Activated naive CD4-positive, alpha-beta T cell treated with Interleukin-2 at 50 U/mL for 16 hours (primary cell): ENCODE measurements around the gene LRIG3.
"Not testable (repeated sequence)": the region's sequence is repeated elsewhere in the genome, so short reads cannot be mapped to it uniquely, and the experiment has no call there.

Source experiments
- DNase-seq: peaks from one replicate; pipeline ENCODE4 v3.0.0-alpha.2; 2020

Gene LRIG3

DNA sequence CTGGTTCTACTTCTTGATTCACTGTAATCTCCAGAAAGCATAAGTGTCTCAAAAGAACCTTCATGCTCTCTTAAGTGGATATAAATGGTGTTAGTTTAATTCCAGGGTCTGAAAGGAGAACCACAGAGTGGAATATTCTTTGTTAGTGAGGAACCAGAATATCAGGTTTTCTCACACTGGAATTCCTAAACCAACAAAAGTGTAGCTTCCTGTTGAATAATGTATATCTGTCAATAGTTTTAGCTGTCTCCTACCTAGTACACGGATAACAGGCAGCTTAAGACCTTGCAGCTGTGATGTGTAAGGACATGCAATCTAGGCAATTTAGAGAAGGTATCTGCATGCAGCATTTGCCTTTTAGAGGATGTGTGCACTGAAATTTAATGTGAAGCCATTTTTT is 24.0 kb downstream of the LRIG3 start:
- no peak for DNase-seq

DNA sequence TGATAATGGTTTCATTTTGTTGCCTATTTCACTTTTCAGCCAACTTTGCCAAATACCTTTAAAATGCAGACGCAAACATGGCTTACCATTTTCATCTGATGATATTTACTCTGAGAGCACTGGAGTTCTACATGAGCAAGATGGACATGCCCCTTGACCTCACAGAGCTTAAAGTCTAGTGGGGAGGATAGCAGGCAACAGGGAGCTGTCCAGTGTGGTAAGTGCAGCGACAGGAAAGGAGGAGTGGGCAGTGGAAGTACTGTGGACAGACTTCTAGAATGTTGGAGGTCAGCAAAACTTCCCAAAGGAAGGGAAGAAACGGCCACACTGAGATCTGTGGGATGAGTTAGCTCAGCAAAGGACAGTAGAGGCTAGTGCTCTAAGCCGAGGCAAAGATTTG is 25.3 kb downstream of the LRIG3 start:
- DNase-seq = no peak

DNA sequence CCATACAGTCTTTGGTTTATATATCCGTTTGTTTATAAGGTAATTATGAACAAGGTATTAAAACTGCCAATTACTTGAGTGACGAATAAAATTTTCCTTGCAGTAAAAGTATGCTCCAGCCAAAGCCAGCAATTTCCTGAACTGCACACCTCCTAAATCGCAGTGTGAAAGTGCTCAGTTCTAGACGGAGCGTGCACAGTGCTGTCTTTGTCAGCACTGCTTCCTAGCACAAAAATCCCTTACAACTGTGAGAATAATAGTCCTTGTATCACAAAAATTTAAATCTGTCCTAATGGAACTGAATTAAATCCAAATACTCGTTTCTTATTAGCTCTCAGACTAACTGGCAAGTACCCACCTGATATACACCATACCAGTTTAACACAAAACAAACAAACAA is 26.3 kb downstream of the LRIG3 start:
- DNase-seq = no peak

DNA sequence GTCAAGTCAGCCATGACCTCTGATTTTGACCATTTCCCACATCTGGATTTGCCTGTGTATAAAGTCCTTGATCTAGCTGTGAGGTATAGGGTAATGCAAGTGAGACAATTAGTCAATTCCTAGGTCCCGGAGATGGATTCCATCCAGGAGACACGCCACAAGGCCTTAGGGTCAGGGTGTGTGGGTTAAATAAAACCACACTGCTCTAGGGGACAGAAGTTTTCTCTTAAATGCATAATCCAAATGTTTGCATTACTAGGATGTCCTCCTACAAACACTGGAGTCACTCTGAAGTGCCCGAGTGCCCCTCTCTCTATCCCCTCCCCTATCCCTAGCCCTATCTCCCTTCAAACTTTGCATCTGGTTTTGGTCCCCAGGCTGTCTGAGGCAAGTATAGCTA is 26.8 kb downstream of the LRIG3 start:
- no peak for DNase-seq

DNA sequence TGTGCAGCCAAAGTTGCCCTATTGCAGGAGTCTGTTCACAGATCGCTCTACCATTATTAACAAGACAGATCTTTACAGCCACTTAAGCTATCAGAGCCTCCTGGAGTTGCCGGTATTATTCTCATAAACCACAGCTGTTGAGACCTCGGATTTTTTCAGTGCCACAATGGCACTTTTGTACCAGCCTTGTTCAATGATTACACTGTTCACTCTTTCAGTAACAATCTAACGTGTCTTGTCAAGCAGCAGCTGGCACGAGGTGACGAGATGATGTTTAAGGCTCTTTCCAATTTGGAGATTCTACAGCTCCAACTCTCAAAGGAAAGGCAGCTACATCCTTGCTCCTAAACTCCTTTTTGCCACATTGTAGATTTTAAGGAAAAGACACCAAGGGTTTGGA is 30.7 kb downstream of the LRIG3 start:
- no peak for DNase-seq

DNA sequence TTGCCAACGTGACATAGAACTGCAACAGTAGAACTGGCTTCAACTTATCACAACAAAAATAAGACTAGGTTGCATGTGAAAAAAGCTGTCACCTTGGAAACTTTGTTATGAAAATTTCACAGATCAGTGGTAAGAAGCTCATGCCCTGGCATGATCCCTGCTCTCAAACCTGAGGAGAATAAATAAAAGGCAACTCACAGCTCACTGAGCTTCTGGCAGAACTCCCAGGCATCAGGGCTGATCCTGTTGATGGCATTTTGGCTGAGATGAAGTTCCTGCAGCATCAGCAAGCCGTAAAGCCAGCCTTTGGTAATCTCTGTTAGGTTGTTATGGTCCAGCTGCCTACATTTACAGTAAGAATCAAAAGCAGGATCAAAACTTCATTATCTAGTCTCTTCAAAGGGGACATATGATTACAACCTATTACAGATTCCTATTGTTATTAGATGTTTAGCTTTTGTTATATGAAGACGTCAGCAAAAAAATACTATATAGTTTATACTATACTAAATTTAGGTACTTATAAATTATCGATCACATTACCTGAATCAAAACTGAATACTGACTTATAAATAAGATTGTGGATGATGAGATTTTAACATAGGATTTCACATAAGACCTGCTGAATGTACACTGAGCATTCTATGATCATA is 32.0 kb downstream of the LRIG3 start:
- DNase-seq = no peak

DNA sequence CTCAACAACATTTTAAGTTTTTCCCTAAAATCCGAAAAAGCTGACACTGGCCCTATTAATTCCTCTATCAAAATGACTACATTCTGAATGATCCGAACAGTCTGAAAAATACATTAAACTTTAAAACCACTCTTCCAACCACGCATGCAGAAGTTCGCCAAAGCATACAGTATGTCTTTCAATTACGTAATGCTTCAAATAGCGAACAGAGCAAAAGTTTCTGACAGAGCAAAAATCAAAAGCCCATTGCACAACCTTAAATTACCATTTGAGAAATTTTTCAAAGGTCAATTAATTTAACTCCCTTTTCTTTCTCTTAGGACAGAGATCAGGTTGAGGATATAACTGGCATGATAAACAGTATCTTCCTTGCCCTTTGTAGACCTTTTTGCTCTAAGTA is 33.2 kb downstream of the LRIG3 start:
- no peak for DNase-seq

DNA sequence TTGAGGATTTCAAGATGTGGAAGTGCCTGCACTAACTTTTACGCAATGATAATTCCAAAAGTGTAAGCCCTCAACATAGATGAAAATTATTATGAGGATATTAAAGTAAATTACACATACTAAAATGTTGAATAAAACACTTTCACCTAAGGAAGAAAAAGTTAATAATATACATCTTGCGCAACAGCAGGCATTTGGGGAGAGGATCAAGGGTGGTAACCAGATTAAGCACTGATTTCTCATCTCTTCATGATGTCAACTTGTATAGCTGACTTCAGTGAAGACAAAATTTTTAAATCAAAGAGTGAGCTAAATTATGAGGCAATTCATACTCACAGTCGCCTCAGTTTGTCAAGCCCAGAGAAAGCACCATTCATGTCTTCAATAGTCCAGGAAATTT is 33.8 kb downstream of the LRIG3 start:
- no peak for DNase-seq

DNA sequence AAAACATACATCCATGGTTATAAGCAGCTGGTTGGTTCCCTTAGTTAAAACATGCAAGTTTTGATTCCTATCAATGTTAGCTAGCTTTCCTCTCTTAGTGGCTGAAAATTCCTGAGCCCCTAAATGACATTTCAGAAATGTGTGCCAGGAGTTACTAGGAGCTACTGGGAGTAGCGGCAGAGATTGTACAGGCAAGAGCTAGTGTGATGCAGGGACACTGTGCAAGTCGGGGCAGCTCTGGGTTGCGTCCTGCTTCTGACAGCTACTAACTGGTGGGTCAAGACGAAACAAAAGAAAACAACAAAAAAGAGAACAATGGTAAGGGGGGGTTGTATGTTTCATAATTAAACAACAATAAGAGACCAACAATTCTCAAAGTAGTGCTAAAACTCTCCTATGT is 35.4 kb downstream of the LRIG3 start:
- no peak for DNase-seq

DNA sequence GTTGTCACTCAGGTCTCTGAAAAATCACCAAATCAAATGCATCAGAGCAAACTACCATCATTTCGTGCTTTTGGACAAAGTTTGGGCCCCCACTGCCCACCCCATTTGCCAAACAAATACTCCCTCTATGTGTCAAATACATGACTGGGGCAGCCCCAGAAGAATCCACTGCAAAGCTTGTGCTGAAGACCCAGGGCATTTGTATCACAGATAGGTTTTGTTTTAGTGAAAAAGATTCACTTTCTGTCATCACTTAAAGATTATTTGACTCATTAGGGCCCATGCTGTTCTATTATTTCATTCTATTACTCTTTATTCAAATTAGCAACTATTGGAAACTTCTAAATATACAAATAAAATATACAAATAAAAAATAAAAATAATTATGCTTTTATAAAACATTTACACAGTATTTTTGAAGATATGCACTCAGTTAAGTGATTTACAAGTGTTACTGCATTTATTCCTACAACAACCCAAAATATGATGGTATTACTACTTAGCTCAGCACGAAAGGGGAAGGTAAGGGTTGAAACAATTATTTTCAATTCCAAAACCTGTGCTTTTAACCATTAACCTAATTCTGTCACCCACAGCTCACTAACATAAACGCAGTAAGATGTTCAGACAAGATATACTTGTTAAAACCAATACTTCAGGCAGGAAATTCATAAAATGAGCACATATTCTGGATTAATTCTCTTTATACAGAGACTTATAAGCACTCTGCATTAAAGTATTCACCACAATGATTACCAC is 36.5 kb downstream of the LRIG3 start:
- no peak for DNase-seq

DNA sequence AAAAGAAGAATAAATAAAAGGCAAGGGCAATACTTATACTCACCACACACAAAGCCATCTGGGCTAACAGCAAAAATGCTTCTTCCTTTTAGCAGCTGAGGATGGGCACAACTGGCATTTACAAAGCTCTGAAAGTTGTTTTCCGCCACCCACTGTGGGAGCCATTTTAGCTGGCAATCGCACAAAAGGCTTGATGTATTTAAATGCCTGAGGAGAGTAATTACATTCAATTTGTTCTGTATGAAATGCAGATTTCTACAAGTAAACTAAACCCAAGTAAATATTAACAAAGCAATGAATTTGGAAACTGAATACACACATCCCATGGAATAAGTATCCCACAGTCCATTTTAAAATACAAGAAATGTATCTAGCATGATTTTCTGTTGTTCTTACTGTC is 37.5 kb downstream of the LRIG3 start:
- no peak for DNase-seq

DNA sequence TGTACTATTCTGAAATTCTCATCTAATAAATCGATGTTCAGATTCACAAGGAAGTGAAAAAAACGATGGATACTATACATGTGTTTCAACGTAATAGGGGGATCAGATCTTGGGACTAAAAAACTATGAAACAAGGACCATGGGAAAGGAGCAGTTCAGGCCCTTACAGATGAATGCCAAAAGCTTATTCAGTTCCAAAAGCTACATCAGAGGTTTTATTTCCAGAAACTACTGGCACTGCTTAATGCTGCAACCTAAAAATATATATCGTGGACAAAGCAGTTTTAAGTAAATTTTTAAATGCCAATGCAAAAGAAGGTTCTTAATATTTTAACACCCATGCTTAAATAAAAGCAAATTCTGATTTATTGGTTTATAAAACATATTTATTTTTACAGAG is 38.5 kb downstream of the LRIG3 start:
- DNase-seq = no peak

DNA sequence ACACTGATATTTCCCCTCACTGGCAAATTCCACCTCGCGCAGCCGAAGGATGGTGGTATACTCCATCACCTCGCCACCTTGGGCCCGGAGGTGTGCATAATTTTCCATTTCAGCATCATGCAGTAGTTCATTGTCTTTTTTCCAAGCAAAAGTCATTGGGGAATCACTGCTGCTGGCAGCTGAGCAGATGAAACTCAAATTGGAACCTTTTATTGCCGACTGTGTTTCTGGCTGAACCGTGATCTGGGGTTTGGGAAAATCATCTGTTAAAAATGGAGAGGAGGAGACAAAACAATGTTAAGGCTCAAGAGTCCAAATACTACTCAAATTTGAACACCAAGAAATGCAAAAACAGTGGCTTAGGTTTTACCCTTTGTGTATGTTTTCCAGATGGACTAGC is 39.7 kb downstream of the LRIG3 start:
- no peak for DNase-seq

DNA sequence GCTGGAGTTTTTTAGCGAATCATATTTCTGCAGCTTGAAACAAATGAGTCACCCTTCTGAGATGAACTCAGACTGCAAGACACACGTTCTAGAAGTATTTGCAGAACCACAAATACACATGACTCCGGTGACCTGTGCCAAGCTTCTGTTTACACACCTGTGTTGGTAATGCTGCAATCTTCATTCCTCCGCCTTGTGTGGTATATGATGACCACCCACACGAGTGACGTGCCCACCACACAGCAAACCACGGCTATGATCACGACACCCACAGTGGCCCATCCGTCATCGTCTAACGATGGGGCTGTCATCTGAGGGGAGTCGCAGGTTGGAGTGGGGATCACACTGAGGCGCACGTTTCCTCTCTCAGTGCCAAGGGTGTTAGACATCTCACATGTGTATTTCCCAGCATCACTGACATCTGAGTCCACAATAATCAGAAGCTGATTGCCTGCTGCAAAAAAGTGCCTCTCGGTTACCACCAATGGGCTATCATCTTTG is 43.0 kb downstream of the LRIG3 start:
- no peak for DNase-seq

DNA sequence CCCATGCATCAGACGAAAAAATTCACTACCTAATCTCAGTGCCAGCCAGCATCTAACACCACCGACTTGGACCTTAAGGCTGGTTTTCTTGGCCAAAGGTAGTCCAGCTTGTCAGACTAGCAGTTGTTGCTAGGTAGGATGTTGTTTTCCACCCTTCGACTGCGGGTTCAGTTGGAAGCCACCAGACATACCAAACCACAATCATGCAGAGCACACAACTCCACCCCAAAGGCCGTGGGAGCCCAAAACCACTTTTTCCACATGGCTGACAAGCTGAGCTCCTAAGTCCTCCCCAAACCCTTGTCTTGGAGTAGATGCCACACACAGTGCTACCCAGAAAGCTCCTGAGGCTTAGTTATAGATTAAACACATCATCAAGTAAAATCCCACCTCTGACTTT is 46.8 kb downstream of the LRIG3 start:
- no peak for DNase-seq

DNA sequence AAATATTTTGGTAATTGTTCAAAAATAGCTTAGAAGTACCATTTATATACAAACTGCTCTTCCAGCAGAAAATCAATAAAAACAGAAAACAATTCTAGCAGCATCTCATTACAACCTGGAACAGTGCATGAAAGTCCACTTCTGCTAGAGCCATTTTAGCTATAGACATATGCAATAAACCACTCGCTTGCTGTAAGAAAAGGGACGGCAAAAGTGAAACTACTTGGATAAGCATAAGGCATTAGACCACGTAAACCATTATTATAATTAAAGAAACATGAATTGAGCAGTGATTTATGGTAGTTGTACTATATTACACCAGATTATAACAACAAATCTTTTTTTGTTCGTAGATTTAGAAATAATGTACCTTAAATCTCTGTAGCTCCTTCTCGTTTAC is 48.7 kb downstream of the LRIG3 start:
- DNase-seq = no peak

DNA sequence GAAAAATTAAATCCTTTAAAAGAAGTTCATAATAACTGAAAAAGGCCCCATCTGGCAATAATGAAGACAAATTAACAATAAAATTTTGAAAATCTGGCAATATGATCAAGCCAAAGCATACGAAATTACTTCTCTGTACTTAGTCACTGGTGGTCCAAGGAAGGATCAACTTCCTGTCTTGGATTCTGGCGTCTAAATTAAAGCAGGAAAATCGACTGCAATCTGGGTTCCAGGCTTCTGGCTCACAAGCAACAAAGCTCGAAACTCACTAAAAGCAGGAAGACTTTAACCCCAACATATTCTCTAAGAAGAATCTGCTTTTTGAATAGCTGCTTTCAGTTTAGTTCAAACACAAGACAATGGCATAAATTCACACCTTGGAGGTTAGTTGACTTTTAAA is 49.7 kb downstream of the LRIG3 start:
- no peak for DNase-seq

DNA sequence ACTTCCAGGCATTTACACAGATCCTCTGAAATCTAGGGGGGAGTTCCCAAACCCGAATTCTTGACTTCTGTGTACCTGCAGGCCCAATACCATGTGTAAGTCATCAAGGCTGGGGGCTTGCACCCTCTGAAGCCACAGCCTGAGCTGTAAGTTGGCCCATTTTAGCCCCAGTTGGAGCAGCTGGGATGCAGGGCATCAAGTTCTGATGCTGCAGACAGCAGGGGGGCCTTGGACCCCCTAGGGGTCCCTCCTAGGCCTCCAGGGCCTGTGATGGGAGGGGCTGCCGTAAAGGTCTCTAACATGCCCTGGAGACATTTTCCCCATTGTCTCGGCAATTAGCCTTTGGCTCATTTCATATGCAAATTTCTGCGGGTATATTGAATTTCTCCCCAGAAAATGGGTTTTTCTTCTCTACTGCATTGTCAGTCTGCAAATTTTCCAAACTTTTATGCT is 59.5 kb downstream of the LRIG3 start:
- DNase-seq = no peak

DNA sequence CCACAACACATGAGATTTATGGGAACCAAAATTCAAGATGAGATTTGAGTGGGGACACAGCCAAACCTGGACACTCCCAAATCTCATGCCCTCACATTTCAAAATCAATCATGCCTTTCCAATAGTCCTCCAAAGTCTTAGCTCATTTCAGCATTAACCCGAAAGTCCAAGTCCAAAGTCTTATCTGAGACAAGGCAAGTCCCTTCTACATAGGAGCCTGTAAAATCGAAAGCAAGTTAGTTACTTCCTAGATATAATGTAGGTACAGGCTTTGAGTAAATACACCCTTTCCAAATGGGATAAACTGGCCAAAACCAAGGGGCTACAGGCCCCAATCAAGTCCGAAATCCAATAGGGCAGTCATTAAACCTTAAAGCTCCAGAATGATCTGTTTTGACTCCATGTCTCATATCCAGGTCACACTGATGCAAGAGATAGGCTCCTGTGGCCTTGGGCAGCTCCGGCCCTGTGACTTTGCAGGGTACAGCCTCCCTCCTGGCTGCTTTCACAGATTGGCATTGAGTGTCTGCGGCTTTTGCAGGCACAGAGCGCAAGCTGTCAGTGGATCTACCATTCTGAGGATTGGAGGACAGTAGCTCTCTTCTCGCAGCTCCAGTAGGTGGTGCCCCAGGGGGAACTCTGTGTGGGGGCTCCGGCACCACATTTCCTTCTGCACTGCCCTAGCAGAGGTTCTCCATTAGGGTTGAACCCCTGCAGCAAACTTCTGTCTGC is 60.1 kb downstream of the LRIG3 start:
- DNase-seq = no peak

DNA sequence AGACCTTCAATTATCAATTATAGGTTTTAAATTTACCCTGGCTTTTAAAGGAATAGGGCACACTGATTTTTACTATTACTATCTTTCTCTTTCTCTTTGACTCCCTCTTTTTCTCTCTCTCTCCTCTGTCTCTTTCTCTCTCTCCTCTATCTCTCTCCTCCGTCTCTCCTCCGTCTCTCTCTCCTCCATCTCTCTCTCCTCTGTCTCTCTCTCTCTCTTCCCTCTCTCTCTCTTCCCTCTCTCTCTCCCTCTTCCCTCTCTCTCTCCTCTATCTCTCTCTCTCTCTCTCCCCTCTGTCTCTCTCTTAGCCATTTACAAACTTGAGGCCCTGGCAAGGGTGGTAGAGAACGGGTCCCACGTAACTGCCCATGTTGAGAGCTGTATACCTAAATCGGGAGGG is 62.3 kb downstream of the LRIG3 start:
- DNase-seq = no peak

DNA sequence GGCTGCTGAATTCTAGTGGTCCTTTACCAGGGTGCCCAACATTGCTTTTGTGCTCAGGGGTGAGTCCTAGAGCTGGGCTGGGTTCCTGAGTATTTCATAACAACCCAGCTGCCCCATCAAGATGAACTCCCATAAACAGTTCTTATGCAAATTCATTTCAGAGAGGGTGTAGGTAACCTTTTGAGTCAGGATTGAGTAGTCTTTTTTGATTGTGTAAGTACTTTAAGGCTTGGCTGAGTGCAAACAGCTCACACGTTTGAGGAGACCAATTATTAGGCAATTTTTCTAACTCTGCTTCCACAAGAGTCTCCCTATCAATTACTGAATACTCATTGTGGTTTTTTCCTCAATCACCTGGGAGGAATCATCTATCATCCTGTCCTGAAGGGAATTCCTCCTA is 63.1 kb downstream of the LRIG3 start:
- DNase-seq = not testable (repeated sequence)

DNA sequence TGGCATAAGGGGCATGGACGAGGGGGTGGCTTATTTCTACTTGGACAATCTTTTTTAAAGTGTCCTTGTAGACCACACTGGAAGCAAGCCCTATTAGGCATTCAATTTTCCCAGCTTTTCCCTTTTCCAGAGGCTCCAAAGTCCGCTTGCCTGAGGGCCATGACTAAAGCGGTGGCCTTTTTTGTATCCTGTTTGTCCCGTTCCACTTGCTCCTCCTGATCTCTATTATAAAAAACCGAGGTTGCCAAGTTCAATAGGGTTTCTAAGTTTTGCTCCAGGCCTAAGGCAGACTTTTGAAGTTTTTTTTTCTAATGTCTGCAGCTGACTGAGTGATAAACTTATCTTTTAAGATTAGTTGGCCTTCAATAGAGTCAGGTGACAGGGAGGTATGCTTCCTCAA is 64.7 kb downstream of the LRIG3 start:
- not testable (repeated sequence) for DNase-seq

DNA sequence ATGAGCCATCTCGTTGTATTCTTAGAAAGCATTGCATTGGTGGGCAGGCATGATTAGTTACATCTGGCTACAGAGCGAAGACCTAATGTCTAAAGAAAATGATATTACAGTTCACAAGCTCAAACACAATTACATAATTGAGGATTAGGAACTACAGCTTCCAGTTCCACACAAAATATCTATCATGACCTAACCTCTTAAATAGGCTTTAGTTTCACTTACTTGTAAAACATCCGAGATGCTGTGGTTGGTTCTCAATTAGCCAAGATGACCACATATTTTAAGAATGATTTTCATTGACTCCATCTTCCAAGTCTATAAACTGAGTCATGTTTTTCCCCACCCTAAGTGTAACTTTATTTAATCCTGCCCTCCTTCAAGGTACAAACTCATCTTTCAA is 69.5 kb downstream of the LRIG3 start:
- DNase-seq = no peak
